ENCODE data around the gene ANOS1.
A peak's percentile ranks its signal among the peaks of the same experiment; 100 is the strongest.
"Not testable (repeated sequence)": the region's sequence is repeated elsewhere in the genome, so short reads cannot be mapped to it uniquely, and the experiment has no call there.

ANOS1 gene, protein sequence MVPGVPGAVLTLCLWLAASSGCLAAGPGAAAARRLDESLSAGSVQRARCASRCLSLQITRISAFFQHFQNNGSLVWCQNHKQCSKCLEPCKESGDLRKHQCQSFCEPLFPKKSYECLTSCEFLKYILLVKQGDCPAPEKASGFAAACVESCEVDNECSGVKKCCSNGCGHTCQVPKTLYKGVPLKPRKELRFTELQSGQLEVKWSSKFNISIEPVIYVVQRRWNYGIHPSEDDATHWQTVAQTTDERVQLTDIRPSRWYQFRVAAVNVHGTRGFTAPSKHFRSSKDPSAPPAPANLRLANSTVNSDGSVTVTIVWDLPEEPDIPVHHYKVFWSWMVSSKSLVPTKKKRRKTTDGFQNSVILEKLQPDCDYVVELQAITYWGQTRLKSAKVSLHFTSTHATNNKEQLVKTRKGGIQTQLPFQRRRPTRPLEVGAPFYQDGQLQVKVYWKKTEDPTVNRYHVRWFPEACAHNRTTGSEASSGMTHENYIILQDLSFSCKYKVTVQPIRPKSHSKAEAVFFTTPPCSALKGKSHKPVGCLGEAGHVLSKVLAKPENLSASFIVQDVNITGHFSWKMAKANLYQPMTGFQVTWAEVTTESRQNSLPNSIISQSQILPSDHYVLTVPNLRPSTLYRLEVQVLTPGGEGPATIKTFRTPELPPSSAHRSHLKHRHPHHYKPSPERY

DNA sequence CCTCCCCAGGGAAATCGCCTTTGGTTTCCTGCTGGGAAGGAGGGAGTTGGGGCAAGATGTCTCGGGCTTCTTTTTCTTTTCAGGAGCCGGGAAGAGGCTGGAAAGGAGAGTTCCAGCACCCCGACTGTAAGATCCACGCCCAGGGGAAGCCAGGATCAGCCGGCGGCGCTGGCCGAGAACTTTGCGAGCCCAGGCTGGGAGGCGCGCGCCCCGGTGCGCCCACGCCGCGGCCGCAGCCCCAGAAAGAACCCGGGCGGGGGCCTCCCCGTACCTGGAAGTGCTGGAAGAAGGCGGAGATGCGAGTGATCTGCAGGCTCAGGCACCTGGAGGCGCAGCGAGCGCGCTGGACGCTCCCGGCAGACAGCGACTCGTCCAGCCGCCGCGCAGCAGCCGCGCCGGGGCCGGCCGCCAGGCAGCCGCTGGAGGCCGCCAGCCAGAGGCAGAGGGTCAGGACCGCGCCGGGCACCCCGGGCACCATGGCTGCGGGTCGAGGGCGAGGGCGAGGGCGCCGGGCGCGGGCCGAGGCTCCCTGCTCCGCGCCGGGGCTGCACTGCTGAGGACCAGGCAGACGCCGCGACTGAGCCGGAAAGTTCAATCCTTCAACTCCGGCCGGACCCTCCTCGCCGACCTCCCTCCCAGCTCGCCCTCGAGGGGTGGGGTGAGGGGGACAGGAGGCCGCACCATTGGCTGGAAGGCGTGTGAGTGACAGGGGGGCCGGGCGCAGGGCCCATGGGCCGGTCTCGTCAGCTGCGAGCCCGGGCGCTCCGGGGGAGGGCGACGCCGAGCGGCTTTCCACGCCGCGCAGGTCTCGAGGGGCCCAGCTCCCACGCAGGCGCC, at the start of gene ANOS1:
TSS of gene ANOS1 (minus strand) at position 579 of the 837 bp plus-strand sequence. CDS start at position 478, 101 bp downstream.
- no peak for DNase-seq (ENCODE audit: low spot score)

DNA sequence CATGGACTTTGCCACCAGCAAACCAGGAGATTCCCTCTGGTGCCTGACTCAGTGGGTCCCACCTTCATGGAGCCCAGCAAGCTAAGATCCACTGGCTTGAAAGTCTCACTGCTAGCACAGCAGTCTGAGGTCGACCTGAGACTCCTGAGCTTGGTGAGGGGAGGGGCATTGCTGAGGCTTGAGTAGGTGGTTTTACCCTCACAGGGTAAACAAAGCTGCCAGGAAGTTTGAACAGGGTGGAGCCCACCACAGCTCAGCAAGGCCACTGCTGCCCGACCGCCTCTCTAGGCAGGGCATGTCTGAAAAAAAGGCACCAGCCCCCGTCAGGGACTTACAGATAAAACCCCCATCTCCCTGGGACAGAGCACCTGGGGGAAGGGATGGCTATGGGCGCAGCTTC, 41.2 kb upstream of the ANOS1 start:
- DNase-seq (ENCODE audit: low spot score) = no peak

DNA sequence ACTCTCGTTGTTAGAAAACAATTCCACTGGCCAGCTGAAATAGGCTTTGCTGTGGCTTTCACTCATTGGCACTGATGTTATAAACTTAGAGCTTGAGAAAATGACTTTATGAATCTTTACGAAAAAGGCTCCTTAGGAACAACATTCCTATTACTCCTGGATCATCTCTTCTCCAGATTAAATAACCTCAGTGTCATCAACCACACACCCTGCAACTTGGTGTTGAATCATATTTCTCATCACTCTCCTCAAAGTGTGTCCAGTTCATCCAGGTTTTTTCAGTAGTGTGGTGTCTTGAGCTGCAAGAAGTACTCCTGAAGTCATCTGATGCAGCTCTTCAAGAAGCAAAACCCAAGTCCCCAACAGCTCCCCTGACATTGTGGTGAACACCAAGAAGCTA, 28.1 kb upstream of the ANOS1 start:
- DNase-seq (ENCODE audit: low spot score) = no peak

DNA sequence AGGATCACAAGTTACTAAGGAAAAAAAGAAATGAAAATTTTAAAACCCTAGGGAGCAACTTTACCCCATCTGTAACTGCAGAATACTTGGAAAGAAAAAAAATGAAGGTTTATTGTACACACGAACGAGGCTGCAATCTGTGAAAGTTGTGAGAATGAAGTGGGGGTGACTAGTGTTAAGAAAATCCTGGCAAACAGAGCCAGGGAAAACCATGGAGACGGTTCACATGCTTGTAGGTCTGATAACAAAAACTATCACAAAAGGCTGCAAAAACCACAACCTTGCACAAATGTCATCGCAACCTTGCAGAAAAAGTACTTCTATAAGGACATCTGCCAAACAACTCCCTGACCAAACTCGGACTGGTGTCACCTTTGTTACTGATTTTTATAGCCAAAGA, 26.8 kb upstream of the ANOS1 start:
- not testable (repeated sequence) for DNase-seq (ENCODE audit: low spot score)

DNA sequence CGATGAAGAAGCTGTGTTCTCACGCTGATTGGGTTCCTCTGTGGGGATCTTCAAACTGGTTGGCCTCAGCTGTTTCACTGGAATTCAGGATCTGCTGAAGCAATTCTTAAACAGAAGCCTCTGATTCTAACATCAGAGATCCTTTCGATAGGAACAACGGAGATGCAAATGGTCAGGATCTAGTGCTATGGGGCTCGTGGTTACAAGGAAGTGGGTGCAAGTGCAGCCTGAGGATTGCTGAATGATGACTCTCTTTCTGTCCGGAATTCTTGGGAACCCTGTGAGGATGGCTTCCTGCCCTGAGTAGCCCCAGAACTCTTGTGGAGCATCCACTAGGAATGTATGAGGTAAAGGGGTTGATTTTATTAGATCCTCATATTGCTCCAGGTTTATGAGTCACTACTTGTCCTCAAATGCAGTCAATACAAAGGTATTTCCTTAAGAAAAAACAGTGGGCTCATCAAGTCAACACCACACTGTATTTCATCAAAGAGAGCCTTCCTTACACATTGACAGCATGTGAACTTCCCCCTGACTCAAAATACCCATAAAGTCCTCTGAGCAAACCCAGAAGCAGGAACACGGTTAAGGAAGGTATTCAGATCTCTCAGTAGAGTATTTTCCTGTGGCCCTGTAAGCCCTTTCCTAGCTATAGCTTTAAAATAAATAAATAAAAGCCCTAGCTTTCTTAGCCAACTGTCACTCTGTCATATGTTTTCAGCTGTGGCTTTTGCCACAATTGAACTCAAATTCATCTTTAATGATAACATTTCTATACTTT, 25.9 kb upstream of the ANOS1 start:
- not testable (repeated sequence) for DNase-seq (ENCODE audit: low spot score)

DNA sequence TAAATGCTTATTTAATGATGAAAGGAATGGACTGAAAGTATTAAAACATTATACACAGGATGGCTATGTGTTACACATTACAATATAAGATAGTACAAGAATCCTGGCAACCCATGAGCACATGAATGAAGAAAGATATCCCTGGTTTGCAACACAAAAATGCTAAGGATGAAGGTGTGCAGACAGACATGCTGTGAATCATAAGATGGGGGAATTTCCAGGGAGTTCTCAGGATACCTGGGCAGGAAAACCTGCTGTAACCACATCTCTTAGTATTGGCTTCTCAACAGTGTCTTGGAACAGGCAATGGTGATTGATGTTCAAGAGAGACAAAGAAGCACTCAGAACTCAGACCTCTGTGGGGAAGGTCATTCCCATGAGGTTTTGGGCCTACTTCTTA, 23.9 kb upstream of the ANOS1 start:
- no peak for DNase-seq (ENCODE audit: low spot score)

DNA sequence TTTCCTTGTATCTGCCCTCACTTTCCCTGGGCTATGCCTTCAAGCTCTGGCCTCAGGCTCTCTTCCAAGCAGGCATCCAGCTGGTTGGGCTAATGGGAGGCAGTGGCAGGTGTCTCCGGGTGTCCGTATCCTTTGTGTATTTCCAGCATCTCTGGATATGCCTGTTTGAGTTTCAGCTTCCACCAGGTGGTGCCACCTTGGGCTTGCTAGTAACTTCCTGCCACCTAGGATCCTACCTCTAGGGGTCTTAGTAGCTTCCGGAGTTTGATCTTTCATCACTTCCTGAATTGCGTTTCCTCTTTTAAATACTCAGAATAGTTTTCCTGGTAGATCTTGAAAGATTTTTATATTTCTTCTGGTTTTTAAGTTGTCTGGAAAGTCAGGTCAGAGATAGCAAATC, 23.2 kb upstream of the ANOS1 start:
- no peak for DNase-seq (ENCODE audit: low spot score)

DNA sequence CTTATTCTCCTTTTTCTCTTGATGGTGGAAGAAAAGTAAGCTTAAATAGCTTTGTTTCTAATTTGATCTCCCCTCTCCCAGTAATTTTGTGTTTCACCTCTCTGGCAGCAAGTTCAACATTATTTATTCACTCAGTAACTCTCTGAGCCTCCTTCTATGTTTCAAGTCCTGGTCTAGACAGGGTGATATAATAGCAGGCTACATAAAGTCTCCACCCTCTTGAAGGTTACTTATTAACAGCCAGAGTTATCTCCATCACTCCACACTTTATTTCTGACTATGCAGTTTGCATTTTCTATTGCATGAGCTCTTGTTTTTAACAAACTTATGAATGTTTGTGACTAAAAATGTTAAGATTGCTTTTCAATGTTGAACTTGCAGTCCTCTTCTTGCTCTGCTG, 17.8 kb upstream of the ANOS1 start:
- no peak for DNase-seq (ENCODE audit: low spot score)

DNA sequence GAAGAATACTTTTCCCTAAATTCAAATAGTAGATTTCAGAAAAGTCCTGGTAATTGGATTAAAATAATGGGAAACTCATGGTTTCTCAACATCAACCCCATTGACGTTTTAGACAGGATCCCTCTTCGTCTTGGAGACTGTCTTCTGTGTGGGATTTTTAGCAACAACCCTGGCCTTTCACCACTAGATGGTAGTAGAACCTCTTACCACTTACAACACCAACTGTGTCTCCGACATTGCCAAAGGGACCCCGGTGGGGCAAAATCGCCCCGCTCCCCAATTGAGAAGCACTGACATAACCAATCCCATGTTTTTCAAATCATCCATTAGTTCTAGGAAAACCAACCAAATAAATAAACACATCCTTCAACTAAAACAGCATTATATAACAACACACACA, 16.9 kb upstream of the ANOS1 start:
- peak; percentile 55 for DNase-seq (ENCODE audit: low spot score)

DNA sequence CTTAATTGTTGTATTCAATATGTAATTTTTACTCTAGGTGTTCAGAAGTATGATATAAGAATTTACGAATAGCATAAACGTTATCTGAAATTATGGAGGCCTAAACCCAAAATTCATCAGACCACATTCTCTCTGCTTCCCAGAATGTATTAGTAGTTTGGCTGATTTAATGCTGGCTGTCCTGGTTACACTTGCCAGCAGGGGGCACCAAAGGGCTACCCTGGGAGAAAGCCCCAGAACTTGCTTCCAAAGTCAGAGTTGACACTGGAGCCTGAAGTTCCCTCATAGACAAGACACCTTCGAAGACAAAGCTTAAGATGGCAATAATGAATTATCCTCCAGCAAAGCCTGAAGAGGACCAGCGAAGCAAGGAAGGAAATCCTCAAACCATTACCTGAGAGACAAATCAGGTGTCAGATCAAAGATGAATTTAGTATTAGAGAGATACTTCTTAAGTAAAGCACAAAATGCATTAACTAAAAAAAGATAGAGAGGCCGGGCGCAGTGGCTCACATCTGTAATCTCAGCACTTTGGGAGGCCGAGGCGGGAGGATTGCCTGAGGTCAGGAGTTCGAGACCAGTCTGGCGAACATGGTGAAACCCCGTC, 11.3 kb upstream of the ANOS1 start:
- peak; percentile 43 for DNase-seq (ENCODE audit: low spot score)

DNA sequence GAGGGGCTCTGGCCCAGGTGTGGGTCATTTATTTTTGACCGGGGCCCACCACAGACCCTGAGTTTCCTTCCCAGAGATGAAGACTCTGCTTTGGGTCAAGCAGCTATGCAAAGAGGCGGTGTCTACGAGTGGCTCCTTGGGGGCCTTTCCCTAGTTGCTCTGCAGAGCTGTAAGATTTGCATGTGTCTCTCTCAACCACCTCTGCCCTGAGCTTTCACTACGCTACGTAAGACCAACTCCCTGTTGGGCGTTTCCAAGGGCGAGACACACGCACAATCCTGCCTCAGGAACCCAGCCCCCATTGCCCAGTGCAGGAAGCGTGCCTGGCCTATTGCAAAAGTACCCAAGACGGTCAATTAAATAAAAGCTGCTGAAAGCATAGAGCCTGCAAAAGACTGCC, 10.0 kb upstream of the ANOS1 start:
- DNase-seq (ENCODE audit: low spot score) = no peak

DNA sequence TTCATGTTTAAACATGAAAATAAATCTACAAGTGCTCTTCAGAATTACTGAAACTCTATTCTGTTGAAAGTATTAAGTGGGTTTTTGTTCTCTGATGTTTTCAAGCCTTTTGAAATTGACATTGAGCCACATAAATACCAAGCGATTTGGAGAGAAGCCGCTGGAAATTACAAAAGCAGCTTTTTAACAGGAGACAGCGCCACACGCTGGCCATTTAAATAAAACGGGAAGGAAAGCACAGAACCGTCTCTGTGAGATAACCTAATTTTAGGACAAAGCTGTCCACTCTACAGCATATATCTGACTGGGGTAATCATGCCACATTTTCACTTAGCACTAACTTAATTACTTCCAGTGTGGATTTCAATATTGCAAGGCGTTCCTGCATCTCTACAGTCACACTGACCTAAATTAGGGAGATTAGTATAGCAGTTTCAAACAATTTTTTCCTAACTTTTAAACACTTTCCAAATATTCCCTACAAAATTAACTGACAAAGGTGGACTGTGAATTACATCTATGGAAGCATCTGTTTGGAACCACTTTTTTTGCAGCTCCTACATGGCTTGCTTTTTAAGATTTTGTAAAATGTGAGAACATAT, 6.8 kb upstream of the ANOS1 start:
- DNase-seq (ENCODE audit: low spot score) = no peak

DNA sequence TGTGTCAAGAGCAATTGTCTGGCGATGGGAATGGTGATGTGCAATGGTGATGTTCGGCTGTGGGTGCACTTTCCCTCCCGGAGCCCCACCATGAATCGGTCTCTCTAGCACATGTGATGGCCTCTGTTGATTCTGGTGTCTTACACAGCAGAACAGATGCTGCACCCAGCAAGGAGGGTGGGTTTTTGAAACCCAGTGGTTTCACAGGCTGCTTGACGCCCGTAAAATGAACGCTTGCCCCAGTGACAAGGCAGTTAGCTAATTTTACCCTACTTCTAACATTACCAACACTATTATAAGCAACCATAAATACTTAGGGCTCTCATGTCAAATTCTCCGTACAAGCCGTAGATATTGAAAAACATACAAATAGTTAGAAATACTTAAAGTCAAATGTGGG, 5.9 kb upstream of the ANOS1 start:
- DNase-seq (ENCODE audit: low spot score) = no peak

DNA sequence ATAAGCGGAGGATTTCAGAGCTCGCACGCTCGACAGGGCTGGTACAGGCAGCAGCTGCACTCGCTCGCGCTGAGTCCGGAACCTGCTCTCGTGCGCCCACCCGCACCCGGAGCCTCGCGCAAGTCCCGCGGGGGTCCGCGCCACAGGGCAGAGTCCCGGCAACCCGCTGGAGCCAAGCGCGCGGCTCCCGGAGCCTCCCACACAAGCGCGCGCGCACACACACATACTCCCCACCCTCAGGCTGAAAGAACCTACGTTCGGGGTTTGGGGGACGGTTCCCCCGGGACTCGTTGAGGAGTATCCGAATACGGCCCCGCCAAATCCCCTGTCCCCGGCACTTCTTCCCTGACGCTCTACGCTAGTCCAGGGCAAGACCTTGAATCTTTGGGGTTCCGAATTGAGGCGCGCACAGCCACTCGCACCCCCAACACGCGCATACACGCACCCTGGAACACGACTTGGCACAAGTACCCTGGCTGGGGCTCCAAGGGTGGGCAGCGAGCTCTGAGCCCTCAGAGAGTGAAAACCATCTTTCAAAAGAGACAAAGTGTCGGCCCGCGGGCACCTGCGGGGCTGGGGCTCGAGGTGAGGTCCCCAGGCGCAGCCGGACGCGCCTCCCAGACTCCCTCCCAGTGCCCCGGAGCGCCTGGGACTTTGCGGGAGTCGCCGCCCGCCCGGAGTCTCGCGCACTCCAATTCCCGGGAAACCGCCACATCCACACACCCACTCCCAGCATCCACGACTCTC, 952 bp downstream of the ANOS1 start:
- DNase-seq (ENCODE audit: low spot score) = no peak

DNA sequence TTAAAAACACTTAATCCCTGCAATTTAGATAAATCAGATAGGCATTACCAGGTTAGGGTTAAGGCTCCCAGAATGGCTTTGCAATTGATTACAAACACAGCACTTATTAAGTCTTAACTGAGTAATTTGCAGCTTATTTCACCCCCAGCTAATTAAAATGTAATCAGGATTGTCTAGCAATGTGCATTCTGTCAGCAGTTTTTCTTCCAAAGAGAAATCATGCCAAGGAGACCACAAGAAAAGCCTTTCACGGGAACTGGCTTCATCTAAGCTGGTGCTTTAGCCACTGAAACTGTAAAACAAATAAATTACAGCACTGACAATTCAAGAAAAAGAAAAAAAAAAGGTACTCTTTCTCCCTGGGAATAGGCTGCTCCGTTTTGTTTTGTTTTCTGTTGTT, 2.1 kb downstream of the ANOS1 start:
- no peak for DNase-seq (ENCODE audit: low spot score)

DNA sequence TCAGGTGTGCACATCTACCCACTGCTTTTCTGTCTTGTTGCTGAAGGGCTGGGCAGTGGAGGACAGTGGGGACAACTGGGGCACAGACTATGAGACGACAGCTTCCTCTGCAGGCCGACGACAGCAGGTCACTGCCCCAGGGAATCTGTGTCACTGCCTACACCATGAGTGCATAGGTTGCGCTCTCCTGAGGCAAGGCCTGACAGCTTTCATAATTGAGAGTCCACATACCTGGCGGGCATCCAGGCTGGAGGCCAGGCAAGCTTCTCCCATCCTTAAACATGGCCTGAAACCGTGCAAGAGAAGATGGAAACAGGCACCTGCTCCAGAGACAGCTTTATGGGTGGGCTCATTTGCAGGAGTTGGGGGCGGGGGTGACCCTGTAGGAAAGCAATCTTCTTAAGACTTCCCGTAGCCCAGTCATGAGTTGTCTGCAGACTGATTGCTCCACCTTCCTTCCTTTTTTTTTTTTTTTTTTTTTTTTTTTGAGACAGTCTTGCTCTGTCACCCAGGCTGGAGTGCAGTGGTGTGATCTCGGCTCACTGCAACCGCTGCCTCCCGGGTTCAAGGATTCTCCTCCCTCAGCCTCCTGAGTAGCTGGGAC, 2.9 kb downstream of the ANOS1 start:
- no peak for DNase-seq (ENCODE audit: low spot score)

DNA sequence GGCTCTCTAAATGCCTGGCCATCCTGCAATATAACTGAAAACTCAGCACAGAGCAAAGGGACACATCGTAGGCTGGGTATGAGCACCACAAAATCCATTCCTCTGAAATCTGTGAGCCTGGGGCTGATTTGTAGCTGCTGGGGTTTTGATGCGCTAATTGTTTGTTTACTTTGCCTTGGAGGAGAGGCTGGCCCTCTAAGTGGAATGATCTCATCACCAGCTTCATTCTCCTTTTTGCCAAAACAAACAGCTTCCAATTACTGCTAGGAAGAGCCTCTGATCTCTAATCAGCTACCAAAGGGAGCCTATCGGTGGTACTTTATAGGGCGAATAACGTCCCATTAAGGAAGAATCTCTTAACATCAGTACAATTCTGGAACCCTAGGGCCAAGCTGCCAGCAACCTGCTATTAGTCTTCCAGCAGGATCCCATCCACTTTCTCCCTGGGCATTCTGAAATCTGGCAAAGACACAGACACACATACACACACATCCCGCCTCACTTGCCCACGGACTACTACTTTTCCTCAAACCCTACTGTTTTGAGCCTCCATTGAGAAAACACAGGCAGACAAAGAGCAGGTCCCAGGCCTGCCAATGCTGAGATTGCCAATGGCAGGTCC, 5.8 kb downstream of the ANOS1 start:
- no peak for DNase-seq (ENCODE audit: low spot score)

DNA sequence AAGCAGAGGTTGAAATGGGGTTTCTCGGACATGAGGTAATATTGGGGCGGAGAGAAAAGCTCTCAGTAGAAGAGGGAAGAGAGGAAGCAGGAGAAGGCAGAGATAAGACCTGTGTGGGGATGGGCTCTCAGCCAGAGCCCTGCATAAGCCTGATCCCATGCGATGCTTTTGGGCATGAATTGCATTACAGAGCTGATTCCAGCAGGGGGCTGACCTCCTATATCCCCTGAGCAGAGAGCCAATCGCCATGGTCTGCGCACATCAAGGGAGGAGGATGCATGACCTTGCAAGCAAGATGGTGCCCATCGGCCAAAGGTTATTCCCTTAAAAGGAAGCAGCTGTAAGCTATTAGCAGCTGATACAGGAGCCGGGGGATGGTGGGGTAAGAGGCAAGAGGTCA, 7.6 kb downstream of the ANOS1 start:
- no peak for DNase-seq (ENCODE audit: low spot score)

DNA sequence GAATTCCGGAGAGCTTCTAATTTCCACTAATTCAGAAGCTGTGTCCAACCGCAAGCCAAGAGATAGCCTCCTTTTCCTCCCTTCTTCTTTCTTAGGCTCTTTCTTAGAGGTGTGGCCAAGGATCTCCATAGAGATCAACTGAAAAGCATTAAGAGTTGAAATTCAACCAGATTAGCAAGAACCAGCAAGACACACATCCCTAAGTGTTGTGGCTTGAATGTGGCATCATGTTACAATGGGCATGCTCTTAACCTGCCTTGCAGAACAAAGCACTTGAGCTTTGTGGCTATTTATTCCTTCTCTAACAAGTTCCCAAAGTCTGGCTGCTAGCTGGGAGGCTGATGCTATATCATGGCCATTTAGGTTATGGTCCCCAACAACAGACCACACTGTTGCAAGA, 10.4 kb downstream of the ANOS1 start:
- no peak for DNase-seq (ENCODE audit: low spot score)

DNA sequence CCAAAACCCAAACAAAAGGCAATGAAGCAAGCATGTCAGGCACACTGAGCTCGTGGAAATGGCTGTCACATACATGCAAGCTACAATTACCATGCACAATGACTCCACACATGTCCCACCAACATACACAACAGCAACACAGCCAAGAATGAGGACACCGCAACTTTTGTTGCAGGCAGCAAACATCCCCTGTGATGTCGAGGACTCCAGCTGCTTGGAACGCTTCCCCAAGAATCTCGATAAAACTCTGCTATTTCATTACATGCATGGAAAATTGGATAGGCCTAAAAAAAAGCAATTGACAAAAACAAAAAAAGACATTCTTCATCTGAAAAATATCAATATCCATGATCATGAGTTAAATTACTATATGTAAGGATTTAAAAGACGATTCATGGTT, 11.8 kb downstream of the ANOS1 start:
- DNase-seq (ENCODE audit: low spot score) = no peak

Measured in AG20443 (cell line).